ENCODE measurements around the gene MALSU1.

Gene MALSU1

GRCh38 chr7:23298885-23299769, at the start of gene MALSU1:
MALSU1 (plus strand) TSS chr7:23299339; CDS start chr7:23299353, 14 bp downstream.
- DNase-seq, result peak; percentile 91

- DNase-seq, result no peak
These were observed 49.7 kb upstream of the MALSU1 start for GRCh38 chr7:23249486-23249885.

- DNase-seq, result no peak
These were observed 45.0 kb upstream of the MALSU1 start for GRCh38 chr7:23254051-23254681.

GRCh38 chr7:23256731-23257130, 42.4 kb upstream of the MALSU1 start:
- DNase-seq, result no peak

- DNase-seq, result no peak
These were observed 38.8 kb upstream of the MALSU1 start for GRCh38 chr7:23260371-23260770.

- DNase-seq, result peak; percentile 10
These were observed 37.2 kb upstream of the MALSU1 start for GRCh38 chr7:23261843-23262452.

GRCh38 chr7:23264916-23265458, 34.2 kb upstream of the MALSU1 start:
- DNase-seq, result no peak

GRCh38 chr7:23266918-23267317, 32.2 kb upstream of the MALSU1 start:
- no peak for DNase-seq

- no peak for DNase-seq
These were observed 31.8 kb upstream of the MALSU1 start for GRCh38 chr7:23267357-23267756.

- DNase-seq, result no peak
These were observed 31.0 kb upstream of the MALSU1 start for GRCh38 chr7:23268167-23268566.

GRCh38 chr7:23268746-23269145, 30.4 kb upstream of the MALSU1 start:
- DNase-seq, result no peak

GRCh38 chr7:23272275-23272674, 26.9 kb upstream of the MALSU1 start:
- DNase-seq, result no peak

GRCh38 chr7:23273141-23273599, 26.0 kb upstream of the MALSU1 start:
- peak; percentile 85 for DNase-seq

- no peak for DNase-seq
These were observed 23.2 kb upstream of the MALSU1 start for GRCh38 chr7:23275912-23276311.

- DNase-seq, result no peak
These were observed 22.8 kb upstream of the MALSU1 start for GRCh38 chr7:23276376-23276775.

- DNase-seq, result no peak
These were observed 22.2 kb upstream of the MALSU1 start for GRCh38 chr7:23276947-23277346.

GRCh38 chr7:23277359-23277989, 21.7 kb upstream of the MALSU1 start:
- DNase-seq, result peak; percentile 44

GRCh38 chr7:23279819-23280525, 19.2 kb upstream of the MALSU1 start:
- DNase-seq, result no peak

GRCh38 chr7:23283086-23283485, 16.1 kb upstream of the MALSU1 start:
- DNase-seq, result no peak

GRCh38 chr7:23284871-23285270, 14.3 kb upstream of the MALSU1 start:
- no peak for DNase-seq

GRCh38 chr7:23285657-23286646, 13.2 kb upstream of the MALSU1 start:
- no peak for DNase-seq

Measured in NCI-H526 treated with DMSO at 0.1 percent for 48 hours (cell line).